T47D (cell line): ENCODE measurements around the gene TMEM33.

Source experiments
- DNase-seq, 2 experiments: peaks; one replicate each; pipeline versions ENCODE4 v3.0.0 to v3.0.0-alpha.2; 2011 to 2012; ENCODE audit warnings: low read depth in 1 of 2, low spot score in 1 of 2
- JUND ChIP-seq: IDR thresholded peaks from 2 replicates; pipeline ENCODE4 v1.6.1; 2012; ENCODE audit warnings: low read depth
- in situ Hi-C: cut with HindIII; loops from 2 replicates; pipeline ENCODE4 v1.10.0; 2016; ENCODE audit warnings: low sequenced_read_pairs, low pct_unique_long_range_greater_than_20kb

TMEM33 gene

DNA sequence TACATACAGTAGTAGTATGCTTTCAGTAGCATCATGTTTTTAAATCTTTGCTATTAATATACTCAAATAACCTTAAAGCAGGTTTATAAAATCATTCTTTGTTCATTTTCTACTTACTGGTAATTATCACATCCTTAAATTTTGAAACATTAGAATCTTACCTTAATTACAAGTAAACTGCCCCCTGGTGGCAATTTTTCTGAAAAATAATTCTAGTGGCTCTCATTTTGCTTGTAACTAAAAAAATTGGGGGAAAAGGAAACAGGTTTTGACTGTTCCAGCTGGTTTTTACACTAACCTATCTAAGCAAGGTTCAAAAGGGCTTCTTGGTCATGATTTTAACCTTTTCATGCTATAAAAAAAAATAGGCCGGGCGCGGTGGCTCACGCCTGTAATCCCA, 27.9 kb downstream of the TMEM33 start:
- in situ Hi-C loops, result no loop called here
- peak in 1 of 2 experiments; percentile 30 for DNase-seq
- no peak for TF ChIP-seq JUND

GRCh38 chr4:41964401-41964800, 29.2 kb downstream of the TMEM33 start:
- TF ChIP-seq JUND, result no peak
- in situ Hi-C loops, result no loop called here

DNA sequence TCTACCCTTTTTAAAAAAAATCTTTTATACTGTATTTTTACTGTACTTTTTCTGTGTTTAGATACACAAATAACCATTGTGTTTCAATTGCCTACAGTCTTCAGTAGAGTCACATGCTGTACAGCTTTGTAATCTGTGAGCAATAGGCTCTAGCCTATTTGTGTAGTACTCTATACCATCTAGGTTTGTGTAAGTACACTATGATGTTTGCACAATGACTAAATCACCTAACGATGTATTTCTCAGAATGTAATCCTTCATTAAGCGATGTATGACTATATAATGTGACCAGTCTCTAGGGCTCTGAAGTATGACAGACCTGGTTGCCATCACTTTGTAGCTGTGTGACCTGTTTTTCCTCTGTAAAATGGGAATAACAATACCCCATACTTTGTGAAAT, 32.2 kb downstream of the TMEM33 start:
- no peak for DNase-seq
- no peak for TF ChIP-seq JUND
- in situ Hi-C loops, result no loop called here

More at GRCh38 chr4:41964401-41964800, 29.2 kb downstream of the TMEM33 start:
- DNase-seq, result no peak

- no peak for TF ChIP-seq JUND
- in situ Hi-C loops, result no loop called here
- DNase-seq, result no peak
These were observed 34.4 kb downstream of the TMEM33 start for GRCh38 chr4:41969671-41970070.

DNA sequence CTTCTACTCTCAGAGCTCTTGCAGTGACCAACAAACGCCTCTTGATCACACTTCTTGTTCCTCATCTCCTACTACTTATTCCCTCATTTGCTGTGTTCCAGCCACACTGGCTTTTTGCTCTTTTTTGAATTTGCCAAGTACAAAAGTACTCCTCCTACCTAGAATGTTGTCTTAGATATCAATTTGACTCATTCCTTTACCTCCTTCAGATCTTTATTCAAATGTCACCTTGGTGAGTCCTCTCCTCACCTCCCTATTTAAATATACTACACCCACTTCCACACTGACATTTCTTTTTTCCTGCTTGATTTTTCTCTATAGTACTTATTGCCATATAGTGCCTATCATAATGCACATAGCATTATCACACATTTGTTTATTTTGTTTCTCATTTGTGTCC, 40.1 kb downstream of the TMEM33 start:
- no peak for TF ChIP-seq JUND
- in situ Hi-C loops, result no loop called here
- DNase-seq, result no peak

- in situ Hi-C loops, result no loop called here
- no peak for TF ChIP-seq JUND
- no peak for DNase-seq
These were observed 41.7 kb downstream of the TMEM33 start for GRCh38 chr4:41976775-41977516.

GRCh38 chr4:41977709-41978108, 42.5 kb downstream of the TMEM33 start:
- TF ChIP-seq JUND, result no peak
- DNase-seq, result no peak
- in situ Hi-C loops, result no loop called here

DNA sequence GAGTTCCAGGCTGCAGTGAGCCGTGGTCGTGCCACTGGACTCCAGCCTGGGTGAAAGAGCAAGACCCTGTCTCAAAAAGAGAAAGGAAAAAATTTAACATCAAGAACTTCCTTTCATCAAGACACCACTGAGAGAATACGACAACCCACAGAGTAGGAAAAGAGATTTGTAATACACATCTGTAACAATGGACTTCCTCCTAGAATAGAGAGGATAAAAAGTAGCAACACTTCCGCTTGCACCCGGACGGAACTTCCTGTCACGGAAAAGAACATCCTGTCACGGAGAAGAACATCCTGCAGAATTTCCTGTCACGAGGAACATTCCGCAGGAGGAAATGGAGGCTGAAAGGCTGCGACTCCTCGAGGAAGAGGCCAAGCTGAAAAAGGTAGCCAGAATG, 46.2 kb downstream of the TMEM33 start, which contains the start of gene DCAF4L1:
Gene DCAF4L1, plus strand, starts transcription at position 301 of the 400 bp plus-strand sequence. Its CDS starts 37 bp downstream, at position 338.
- in situ Hi-C loops, result no loop called here
- no peak for DNase-seq
- TF ChIP-seq JUND, result no peak

DNA sequence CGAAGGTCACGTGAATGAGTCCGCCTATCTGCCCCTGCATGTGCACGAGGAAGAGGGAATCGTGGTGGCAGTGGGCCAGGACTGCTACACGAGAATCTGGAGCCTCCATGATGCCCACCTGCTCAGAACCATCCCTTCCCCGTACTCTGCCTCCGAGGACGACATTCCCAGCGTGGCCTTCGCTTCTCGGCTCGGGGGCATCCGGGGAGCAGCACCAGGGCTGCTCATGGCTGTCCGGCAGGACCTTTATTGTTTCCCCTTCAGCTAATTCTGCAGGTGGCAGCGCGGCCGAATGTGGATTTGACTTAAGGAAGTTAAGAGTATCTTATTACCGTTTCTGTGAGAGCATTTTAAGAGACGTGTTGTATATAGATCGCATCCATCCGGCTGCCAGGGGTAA, 47.5 kb downstream of the TMEM33 start:
- in situ Hi-C loops, result no loop called here
- no peak for DNase-seq
- no peak for TF ChIP-seq JUND

DNA sequence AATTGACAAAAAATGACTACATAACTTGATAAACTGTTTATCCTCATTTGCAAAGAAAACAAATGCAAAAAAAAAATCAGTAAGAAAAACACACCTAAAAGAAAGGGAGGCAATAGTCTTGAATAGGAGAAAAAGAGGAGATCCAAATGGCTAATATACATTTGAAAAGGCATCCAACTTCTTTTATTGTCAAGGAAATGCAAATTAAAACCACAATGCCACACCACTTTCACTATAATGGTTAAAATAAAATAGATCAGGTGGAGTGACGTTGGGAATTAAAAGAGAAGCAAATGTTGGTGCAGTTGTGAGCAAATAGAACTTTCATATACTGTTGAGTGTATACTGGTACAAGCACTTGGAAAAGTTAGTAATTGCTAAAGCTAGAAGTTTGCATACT, 49.9 kb downstream of the TMEM33 start:
- DNase-seq, result no peak
- no peak for TF ChIP-seq JUND
- in situ Hi-C loops, result no loop called here

DNA sequence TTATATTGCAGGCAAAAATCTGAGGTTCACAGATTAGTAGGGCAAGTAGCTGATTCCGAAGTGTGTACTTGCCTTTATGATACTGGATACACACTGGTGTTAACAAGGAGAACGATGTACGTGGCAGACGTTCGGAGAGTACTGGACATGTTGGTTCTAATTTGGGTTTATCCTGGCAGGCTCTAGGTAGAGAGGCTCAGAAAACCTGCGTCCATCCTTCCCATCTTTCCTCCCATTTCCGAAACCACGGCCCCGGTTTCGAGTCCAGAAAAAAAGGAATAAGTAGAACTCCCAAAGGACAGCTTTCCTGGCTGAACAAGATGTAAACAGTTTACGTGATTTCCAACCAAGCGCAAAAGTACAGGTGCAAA, 54.8 kb downstream of the TMEM33 start:
- in situ Hi-C loops, result no loop called here
- peak in 1 of 2 experiments; percentile 8 for DNase-seq

GRCh38 chr4:41990365-41991111, 55.3 kb downstream of the TMEM33 start, which contains the start of gene SLC30A9:
Gene SLC30A9, plus strand, starts transcription at chr4:41990530. Its CDS starts 122 bp downstream, at chr4:41990652.
- no peak for TF ChIP-seq JUND
- DNase-seq, result peak; percentile 95 to 96
- in situ Hi-C loops, result no loop called here

More for the DNA sequence above, 54.8 kb downstream of the TMEM33 start:
- no peak for TF ChIP-seq JUND
